GM18507 (cell line): Measurements from ENCODE around the gene SNAI3.
A peak's percentile ranks its signal among the peaks of the same experiment; 100 is the strongest.

Experiments
- DNase-seq: peaks from one replicate; pipeline ENCODE4 v3.0.0; 2011; ENCODE audit warnings: low read depth; ENCODE audit not compliant: insufficient read length; ENCODE audit errors: extremely low spot score
- FAIRE-seq: peaks from 2 replicates; lab custom pipeline; 2011; peaks lifted over from hg19 to GRCh38; lab: Jason Lieb, UNC

SNAI3 gene

GRCh38 chr16:88706965-88707826, 20.9 kb upstream of the SNAI3 start:
- DNase-seq (no peak), FAIRE-seq (no peak)

DNA sequence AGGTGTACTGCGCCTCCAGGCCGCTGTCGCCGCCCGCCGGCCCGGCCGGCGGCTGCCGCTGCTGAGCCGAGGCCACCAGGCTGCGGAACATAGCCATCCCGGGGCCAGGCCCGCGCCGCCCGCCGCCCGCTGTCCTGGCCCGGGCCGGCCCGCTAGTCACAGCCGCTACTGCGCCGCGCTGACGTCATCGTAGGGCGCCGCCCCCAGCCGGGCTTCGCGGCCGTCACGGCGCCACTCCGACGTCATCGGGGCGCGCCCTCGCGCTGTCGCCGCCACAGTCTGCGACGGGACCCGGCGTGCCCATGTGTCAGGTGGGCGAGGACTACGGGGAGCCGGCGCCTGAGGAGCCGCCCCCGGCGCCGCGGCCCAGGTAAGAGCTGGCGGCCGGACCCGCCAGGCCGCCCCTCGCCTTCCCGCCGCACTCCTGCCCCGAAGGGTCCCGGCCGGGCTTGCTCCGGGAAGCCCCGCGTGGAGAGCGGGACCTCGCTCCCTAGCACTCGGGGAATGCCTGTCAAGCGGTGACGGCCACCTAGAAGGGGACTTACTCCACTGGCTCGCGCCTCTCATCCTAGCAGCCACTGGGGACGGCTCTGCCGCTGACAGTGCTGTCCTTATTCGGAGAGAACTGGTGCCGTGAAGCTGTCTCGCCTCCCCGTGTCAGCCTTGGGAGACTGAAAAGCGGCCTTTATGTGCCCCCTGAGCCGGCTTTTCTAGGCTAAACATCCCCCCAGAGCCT, 20.1 kb upstream of the SNAI3 start, which contains the start of the genes CTU2 and RNF166:
Gene CTU2, plus strand, starts transcription at position 275 of the 736 bp plus-strand sequence. Its CDS starts 28 bp downstream, at position 303.
Gene RNF166, minus strand, starts transcription at position 180 of the 736 bp plus-strand sequence. Its CDS starts 83 bp downstream, at position 97.
- peak; percentile 96 for DNase-seq
- FAIRE-seq = peak; percentile 86

- FAIRE-seq (no peak), DNase-seq (no peak)
Measured at GRCh38 chr16:88705801-88706228, 19.5 kb upstream of the SNAI3 start.

- peak; percentile 29 for FAIRE-seq
- DNase-seq = no peak
Measured at GRCh38 chr16:88705076-88705684, 18.9 kb upstream of the SNAI3 start.

DNA sequence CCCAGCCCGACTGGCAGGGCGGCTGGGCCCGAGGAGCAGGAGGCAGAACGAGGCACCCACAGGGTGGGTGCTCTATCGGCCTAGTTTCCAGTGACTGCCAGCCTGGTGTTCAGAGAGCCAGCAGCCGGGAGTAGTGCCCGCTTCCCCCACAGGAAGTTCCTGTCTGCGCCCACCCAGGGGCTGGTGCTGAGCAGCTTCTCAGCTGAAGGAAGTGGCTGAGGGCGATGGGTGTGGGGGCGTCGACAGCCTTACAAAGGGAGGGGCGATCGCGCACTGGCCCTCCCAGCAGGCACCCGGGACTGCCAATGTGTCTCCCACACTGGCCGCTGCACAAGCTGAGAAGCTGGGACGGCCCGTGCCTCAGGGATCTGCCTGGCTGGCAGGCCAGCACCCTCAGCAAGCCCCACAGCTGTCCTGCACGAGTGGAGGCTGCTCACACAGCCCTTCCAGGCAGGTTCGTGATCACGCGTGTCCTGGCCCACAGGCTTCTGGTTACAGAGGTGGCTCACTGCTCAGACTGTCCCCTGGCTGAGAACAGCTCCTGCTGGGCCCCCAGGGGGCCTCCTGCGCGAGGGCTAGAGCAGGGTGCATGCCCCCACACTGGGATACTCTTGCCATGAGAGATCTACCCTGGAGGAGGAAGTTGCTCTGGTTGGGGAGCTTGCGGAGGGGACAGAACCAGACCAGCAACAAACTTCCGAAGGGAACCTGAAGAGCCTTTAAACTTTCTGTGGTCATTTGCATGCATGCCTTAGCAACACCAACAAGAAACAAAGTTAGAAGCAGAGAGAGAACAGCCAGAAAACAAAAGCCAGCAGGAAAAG, 17.4 kb upstream of the SNAI3 start:
- peak; percentile 91 for FAIRE-seq
- DNase-seq = no peak

GRCh38 chr16:88702371-88703210, 16.3 kb upstream of the SNAI3 start:
- FAIRE-seq (no peak), DNase-seq (no peak)

GRCh38 chr16:88701581-88702370, 15.5 kb upstream of the SNAI3 start:
- FAIRE-seq (no peak), DNase-seq (no peak)

DNA sequence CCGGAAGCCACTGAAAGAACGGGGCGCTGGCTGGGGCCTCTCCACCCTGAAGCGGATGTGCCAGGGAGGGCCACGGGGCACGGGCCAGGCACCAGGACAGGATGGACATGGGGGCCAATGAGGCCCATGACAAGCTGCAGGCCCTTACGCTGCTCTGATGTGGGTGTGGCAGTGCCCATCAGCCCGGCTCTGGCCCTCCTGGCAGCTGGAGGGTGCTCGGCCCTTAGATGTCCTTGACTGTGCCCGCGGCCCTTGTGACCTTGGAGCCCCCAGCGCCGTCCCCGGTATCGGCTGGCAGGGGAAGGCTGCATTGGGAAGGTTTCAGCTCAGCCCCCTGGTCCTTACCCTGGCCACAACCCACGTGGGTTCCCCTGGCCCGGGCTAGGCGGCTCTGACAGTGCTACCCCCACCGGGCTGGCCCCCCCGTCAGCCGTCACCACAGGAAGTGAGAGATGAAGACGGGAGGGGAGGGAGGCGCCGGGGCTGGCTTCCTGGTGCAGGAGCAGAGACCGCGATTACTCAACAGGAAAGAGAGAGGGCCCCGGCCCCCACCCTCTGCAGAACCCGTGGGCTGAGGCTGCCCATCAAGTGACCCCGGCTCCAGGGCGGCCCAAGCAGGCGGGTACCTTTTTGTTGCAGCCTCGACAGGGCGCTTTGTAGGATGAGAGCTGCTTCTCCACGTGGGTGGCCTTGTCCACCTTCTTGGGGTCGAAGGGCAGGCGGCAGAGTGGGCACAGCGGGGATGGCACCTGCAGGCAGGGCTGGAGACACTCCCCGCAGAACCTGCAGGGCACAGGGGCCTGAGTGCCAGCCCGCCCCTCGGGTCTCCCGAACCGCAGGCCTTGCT, 14.6 kb upstream of the SNAI3 start:
- DNase-seq (peak; percentile 82), FAIRE-seq (peak; percentile 97)

- no peak for FAIRE-seq
- DNase-seq = no peak
Measured at GRCh38 chr16:88700322-88700635, 14.0 kb upstream of the SNAI3 start.

DNA sequence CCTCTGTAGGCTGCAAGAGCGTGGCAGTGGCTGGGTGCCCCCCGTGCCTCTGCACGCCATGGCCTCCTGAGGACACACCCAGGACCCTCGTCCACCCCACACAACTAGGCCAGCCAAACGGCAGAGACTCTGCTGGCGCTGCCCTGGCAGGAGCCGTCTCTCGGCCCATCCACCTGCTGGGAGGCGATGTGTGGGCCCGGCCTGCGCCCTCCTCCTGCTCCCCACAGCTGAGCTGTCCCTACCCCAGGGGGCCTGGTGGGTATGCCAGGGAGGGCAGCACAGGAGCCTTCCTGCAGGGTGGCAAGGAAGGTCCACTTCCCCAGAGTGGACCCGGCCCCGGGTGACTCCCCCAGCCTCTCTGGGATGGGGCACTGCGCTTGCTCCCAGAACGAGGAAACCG, 12.9 kb upstream of the SNAI3 start:
- FAIRE-seq (no peak), DNase-seq (no peak)

DNA sequence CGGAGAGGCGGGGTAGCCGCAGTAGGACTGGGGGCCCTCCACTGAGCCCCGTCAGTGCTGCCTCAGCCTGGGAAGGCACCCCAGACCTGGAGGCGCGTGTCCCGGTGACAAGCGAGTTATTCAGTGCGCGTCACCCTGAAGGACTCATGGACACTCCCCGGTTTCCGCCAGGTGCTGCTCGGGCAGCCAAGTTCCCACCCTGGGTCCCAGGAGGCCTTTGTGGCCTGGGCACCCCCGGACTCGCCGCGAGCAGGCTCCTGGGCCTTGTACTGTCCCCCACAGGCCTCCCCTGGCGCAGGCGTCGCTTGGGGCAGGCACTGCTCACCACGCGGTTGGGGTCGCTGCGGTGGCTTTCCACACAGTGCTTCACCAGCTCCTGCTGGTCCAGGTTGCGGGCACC, 12.3 kb upstream of the SNAI3 start:
- no peak for DNase-seq
- FAIRE-seq = no peak

DNA sequence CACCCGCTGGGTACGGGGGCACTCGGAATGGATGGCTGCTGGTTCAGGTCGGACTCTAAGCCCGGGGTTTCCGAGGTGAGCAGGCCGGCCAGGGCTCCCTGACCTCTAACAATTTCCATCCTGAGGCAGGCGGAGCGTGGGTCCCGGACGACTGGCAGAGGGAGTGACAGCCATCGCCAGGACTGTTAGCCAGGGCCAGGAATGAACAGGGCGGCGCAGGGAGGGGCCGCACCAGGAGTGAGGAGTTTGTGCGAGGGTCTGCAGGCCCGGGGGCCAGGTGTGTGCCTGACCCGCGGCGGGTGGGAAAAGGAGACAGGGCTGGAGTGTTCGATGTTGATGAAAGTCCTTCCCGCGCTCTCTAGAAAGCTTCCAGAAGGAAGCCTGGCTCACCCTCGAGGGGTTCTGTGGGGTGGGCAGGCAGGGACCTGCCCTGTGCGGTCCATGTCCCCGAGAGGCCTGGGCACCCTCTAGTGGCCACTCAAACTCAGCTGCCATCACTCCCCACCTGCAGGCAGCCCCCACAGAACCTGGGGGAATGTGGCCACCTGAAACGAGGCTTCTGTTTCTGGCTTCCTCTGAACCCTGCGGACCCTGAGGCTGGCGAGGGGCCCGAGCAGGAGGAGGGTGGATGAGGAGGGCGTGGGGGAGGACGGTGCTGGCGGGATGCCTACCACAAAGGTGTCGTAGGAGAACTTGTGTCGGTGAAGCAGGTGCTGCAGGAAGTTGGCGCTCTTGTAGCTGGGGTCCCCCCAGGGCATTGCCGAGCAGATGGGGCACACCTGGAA, 11.7 kb upstream of the SNAI3 start:
- DNase-seq (no peak), FAIRE-seq (no peak)

- no peak for FAIRE-seq
- no peak for DNase-seq
Measured at GRCh38 chr16:88697116-88697830, 11.0 kb upstream of the SNAI3 start.

GRCh38 chr16:88696441-88696840, 10.1 kb upstream of the SNAI3 start:
- FAIRE-seq (no peak), DNase-seq (no peak)

- DNase-seq (no peak), FAIRE-seq (no peak)
Measured at GRCh38 chr16:88695753-88696152, 9.4 kb upstream of the SNAI3 start.

- no peak for FAIRE-seq
- DNase-seq = no peak
Measured at GRCh38 chr16:88695218-88695617, 8.9 kb upstream of the SNAI3 start.
